K562 (cell line): Measurements from ENCODE around the gene NECAB3. TPM values are rescaled to one million over a fixed set of nuclear protein-coding genes. Genes with fewer than 3 reads are reported as not detected.

Experiments
- ARID3A ChIP-seq: IDR thresholded peaks from 2 replicates; pipeline ENCODE4 v1.6.1; 2012; ENCODE audit warnings: low read depth, low read length, improper control_type of control experiment, borderline replicate concordance
- CUX1 ChIP-seq: fragments of 200-800 bp; sonication (Bioruptor generic); IDR thresholded peaks from 2 replicates; pipeline ENCODE4 v1.6.1; 2016; ENCODE audit warnings: missing genetic modification characterization, missing compliant biosample characterization
- HDGF ChIP-seq: fragments of 450-650 bp; IDR thresholded peaks from 2 replicates; pipeline ENCODE4 v1.6.1; 2016
- SMAD4 ChIP-seq: fragments of 250-450 bp; sonication (Bioruptor Pico); conservative IDR thresholded peaks from 2 replicates; pipeline ENCODE4 v1.8.0; 2021; ENCODE audit warnings: inconsistent platforms, mild to moderate bottlenecking, moderate library complexity
- ZBTB2 ChIP-seq: fragments of 450-650 bp; IDR thresholded peaks from 2 replicates; pipeline ENCODE4 v1.6.1; 2016; ENCODE audit warnings: antibody characterized with exemption
- ZBTB40 ChIP-seq, 2 experiments: fragments of 450-650 bp in 1 of 2; sonication (generic) in 1 of 2; formaldehyde crosslinking in 1 of 2; IDR thresholded peaks; 2 replicates each; pipeline versions ENCODE4 v1.7.1 to v1.9.0; 2016 to 2022; ENCODE audit warnings: inconsistent platforms in 1 of 2, mild to moderate bottlenecking in 1 of 2, missing genetic modification reagents in 1 of 2
- polyA plus RNA-seq, 8 experiments: library from polyadenylated mRNA; depleted of rRNA in 4 of 8; stranded (reverse) in 5 of 8; unstranded in 3 of 8; fragments of >200 nt; fragmentation: Nextera tagmentation in 2 of 8; fragmentation: Illumina TruSeq in 1 of 8; extraction: Ambion mirVana in 2 of 8; extraction: Trizol in 1 of 8; gene quantifications; 2 replicates each; pipeline versions ENCODE4 v1.2.1 to v1.2.3, GENCODE V29; 2011 to 2014; ENCODE audit warnings: inconsistent platforms in 1 of 8, missing spikeins in 1 of 8
- total RNA-seq, 7 experiments: library from RNA; depleted of rRNA in 6 of 7; stranded (reverse); fragments of >200 nt in 6 of 7; fragmentation: Illumina TruSeq in 2 of 7; extraction: Trizol in 2 of 7; gene quantifications; 2 replicates each; pipeline versions ENCODE4 v1.2.1 to v1.2.3, GENCODE V29; 2011 to 2021; ENCODE audit warnings: low replicate concordance in 1 of 7

The NECAB3 gene
- total and polyA plus RNA-seq, 9 of the 15 experiments (the other 6 are each of a cell fraction or from before 2014, with no cell fraction given): 0.94 to 63.3 (median 31.5) TPM

GRCh38 chr20:33719989-33720709 is 45.9 kb upstream of the NECAB3 start, which contains the start of gene PXMP4 (continued):
- TF ChIP-seq ARID3A (peak; percentile 75; the same call in 1 of the 2 replicates), CUX1 (CRISPR knock-in tag) (no peak), ZBTB40 (IDR thresholded peaks at IDR 0.05) (no peak), ZBTB40 (CRISPR knock-in tag; IDR thresholded peaks at IDR 0.05) (no peak), HDGF (peak; percentile 38; the same call in 1 of the 2 replicates), SMAD4 (CRISPR knock-in tag) (no peak; the same call in 1 of the 2 replicates), ZBTB2 (peak; percentile 73; the same call in 1 of the 2 replicates)
